Erythroblast (primary cell): Measurements from ENCODE around the gene CD83.

Source experiments
- GATA1 ChIP-seq: IDR thresholded peaks from 2 replicates; pipeline ENCODE4 v1.6.1; 2011; ENCODE audit warnings: low read depth, mild to moderate bottlenecking, control low read depth, low read length, moderate library complexity
- POLR2A ChIP-seq: IDR thresholded peaks from 2 replicates; pipeline ENCODE4 v1.6.1; 2011; ENCODE audit warnings: mild to moderate bottlenecking, low read length

- no peak for TF ChIP-seq POLR2A
- no peak for TF ChIP-seq GATA1
Observed at GRCh38 chr6:14132921-14133275, 15.3 kb downstream of the CD83 start.
